Measurements from ENCODE around the gene BRD1. TPM values are rescaled to one million over a fixed set of nuclear protein-coding genes. Genes with fewer than 3 reads are reported as not detected.

The BRD1 gene
- total RNA-seq (10 to 100 TPM; 27.3 to 45.6 (median 40.2) TPM), polyA plus RNA-seq (10 to 100 TPM; 13.6 to 33.4 TPM)
- long read RNA-seq, donor 1, full-length matches to known transcripts, result 8 of 42 reads
- long read RNA-seq, donor 1, partial matches to known transcripts, result 19 of 42 reads
- long read RNA-seq, donor 1, other reads (novel, unspliced or antisense), result 15 of 42 reads
- long read RNA-seq, donor 2, full-length matches to known transcripts, result 2 of 18 reads
- long read RNA-seq, donor 2, partial matches to known transcripts, result 16 of 18 reads
- long read RNA-seq, donor 2, other reads (novel, unspliced or antisense), result 0 of 18 reads
- long read RNA-seq, donor 3, full-length matches to known transcripts, result 13 of 69 reads
- long read RNA-seq, donor 3, partial matches to known transcripts, result 14 of 69 reads
- long read RNA-seq, donor 3, other reads (novel, unspliced or antisense), result 42 of 69 reads

GRCh38 chr22:49827853-49828598 is at the start of gene BRD1:
BRD1 (minus strand) TSS chr22:49827873; CDS start chr22:49824317, 3,556 bp downstream.
- H3K4me1 ChIP-seq (ENCODE audit: insufficient read depth), result peaks cover 25% of the 10 kb centered on the region
- H3K4me3 ChIP-seq, result peak within 1 kb of the TSS; percentile 69
- intact Hi-C loops (cut with DNase I), result loop anchor here in 1 of 4 donors (10.0 kb wide), 1 partner anchor 53 kb away; no protein-coding TSS in a partner anchor
- no peaks in the 10 kb centered on the region for H3K36me3 ChIP-seq
- 17 to 46% (median 38%) methylated on average over 13 to 54 of the region's 54 CpGs for WGBS, 3 donors
- H3K27ac ChIP-seq, result peak within 1 kb of the TSS; percentile 87 to 97
- TF ChIP-seq EP300 (IDR thresholded peaks at IDR 0.05), result no peak
- no peak for TF ChIP-seq CTCF (IDR thresholded peaks at IDR 0.05)
- no peak for TF ChIP-seq POLR2A (IDR thresholded peaks at IDR 0.05)
- no peaks in the 10 kb centered on the region for H3K9me3 ChIP-seq
- no peaks in the 10 kb centered on the region for H3K27me3 ChIP-seq
- peak; percentile 49 to 80 (median 60) for DNase-seq

- 87 to 94% (median 89%) methylated on average over 16 of the region's 16 CpGs for WGBS, 3 donors
- Histone ChIP-seq H3K4me3 (no peak overlapping the region), H3K27ac (no peak overlapping the region), H3K27me3 (no peaks in the 10 kb centered on the region), H3K9me3 (peaks cover 0 to 4% of the 10 kb centered on the region in 2 donors), H3K36me3 (no peaks in the 10 kb centered on the region), H3K4me1 (ENCODE audit: insufficient read depth) (no peaks in the 10 kb centered on the region)
- TF ChIP-seq POLR2A (IDR thresholded peaks at IDR 0.05) (no peak), EP300 (IDR thresholded peaks at IDR 0.05) (no peak), CTCF (IDR thresholded peaks at IDR 0.05) (no peak)
- DNase-seq, result no peak
- intact Hi-C loops (cut with DNase I), result no loop called here
These were observed 45.7 kb upstream of the BRD1 start for GRCh38 chr22:49873228-49873940.

GRCh38 chr22:49872347-49872746 is 44.7 kb upstream of the BRD1 start:
- Histone ChIP-seq H3K4me1 (ENCODE audit: insufficient read depth) (no peaks in the 10 kb centered on the region), H3K9me3 (peaks cover 0 to 4% of the 10 kb centered on the region in 2 donors), H3K27ac (no peak overlapping the region), H3K27me3 (no peaks in the 10 kb centered on the region), H3K4me3 (no peak overlapping the region), H3K36me3 (no peaks in the 10 kb centered on the region)
- TF ChIP-seq EP300 (IDR thresholded peaks at IDR 0.05), result no peak
- no peak for TF ChIP-seq POLR2A (IDR thresholded peaks at IDR 0.05)
- no peak for TF ChIP-seq CTCF (IDR thresholded peaks at IDR 0.05)
- DNase-seq, result no peak
- WGBS, 3 donors, result 92 to 95% (median 92%) methylated on average over 7 of the region's 7 CpGs
- intact Hi-C loops (cut with DNase I), result no loop called here

- no peaks in the 10 kb centered on the region for H3K27me3 ChIP-seq
- TF ChIP-seq CTCF (IDR thresholded peaks at IDR 0.05), result no peak
- no peak for TF ChIP-seq EP300 (IDR thresholded peaks at IDR 0.05)
- TF ChIP-seq POLR2A (IDR thresholded peaks at IDR 0.05), result no peak
- H3K36me3 ChIP-seq, result no peaks in the 10 kb centered on the region
- 94 to 95% (median 94%) methylated on average over 4 of the region's 4 CpGs for WGBS, 3 donors
- intact Hi-C loops (cut with DNase I), result no loop called here
- DNase-seq, result no peak
- H3K27ac ChIP-seq, result no peak overlapping the region
- peaks cover 0 to 4% of the 10 kb centered on the region in 2 donors for H3K9me3 ChIP-seq
- no peak overlapping the region for H3K4me3 ChIP-seq
- H3K4me1 ChIP-seq (ENCODE audit: insufficient read depth), result no peaks in the 10 kb centered on the region
These were observed 43.8 kb upstream of the BRD1 start for GRCh38 chr22:49871482-49871881.
